Mucosa of rectum (tissue), 2 donors: Measurements from ENCODE around the gene DLG1.

Experiments
- H3K27ac ChIP-seq, 2 donors: one replicate each; pipeline ENCODE4 v1.7.0; 2013; ENCODE audit warnings: inconsistent platforms in 2 of 2, low read depth in 2 of 2, low read length in 2 of 2
- H3K27me3 ChIP-seq, 2 donors: one replicate each; pipeline ENCODE4 v1.7.0; 2013; ENCODE audit warnings: low read length in 2 of 2; ENCODE audit not compliant: control insufficient read depth in 2 of 2, insufficient read depth in 2 of 2
- H3K36me3 ChIP-seq, 2 donors: one replicate each; pipeline ENCODE4 v1.7.0; 2013; ENCODE audit warnings: low read length in 2 of 2; ENCODE audit not compliant: control insufficient read depth in 2 of 2, insufficient read depth in 2 of 2
- H3K4me1 ChIP-seq, 2 donors: one replicate each; pipeline ENCODE4 v1.7.0; 2013; ENCODE audit warnings: low read length in 2 of 2, mild to moderate bottlenecking in 1 of 2; ENCODE audit not compliant: control insufficient read depth in 2 of 2, insufficient read depth in 2 of 2
- H3K4me3 ChIP-seq, 2 donors: one replicate each; pipeline ENCODE4 v1.7.0; 2013; ENCODE audit warnings: low read length in 2 of 2
- H3K9ac ChIP-seq, 2 donors: one replicate each; pipeline ENCODE4 v1.7.0; 2013; ENCODE audit warnings: low read length in 2 of 2, low read depth in 1 of 2, mild to moderate bottlenecking in 1 of 2
- H3K9me3 ChIP-seq, 2 donors: one replicate each; pipeline ENCODE4 v1.7.0; 2013; ENCODE audit warnings: low read length in 2 of 2; ENCODE audit not compliant: control insufficient read depth in 2 of 2
- donor health status: healthy.
- donor health status: Normal muscosa, but diverticular disease.

DLG1 gene

DNA sequence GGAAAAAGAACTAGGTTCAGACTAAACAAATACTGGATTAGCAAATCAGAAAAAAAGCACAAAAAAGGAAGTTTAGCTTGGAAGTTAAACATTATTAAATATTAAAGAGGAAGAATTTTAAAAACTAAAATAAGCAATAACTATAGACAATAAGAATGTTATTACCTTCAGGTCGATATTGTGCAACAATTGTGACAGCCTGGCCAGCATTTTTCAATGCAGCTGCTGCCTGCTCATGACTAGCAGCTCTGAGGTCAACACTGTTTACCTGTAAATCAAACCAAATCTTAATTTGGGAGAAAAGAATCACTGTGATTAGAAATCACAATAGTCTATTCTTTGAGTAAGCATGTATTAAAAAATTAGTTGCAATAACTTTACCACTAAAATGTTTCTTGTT, 193.7 kb downstream of the DLG1 start:
- H3K27me3 ChIP-seq: no peaks in the 10 kb centered on the region
- no peak overlapping the region for H3K27ac ChIP-seq
- no peak overlapping the region for H3K9ac ChIP-seq
- H3K9me3 ChIP-seq: no peaks in the 10 kb centered on the region
- H3K4me3 ChIP-seq: no peak overlapping the region
- peaks cover 4 to 10% of the 10 kb centered on the region in 2 donors for H3K36me3 ChIP-seq
- H3K4me1 ChIP-seq: no peaks in the 10 kb centered on the region

DNA sequence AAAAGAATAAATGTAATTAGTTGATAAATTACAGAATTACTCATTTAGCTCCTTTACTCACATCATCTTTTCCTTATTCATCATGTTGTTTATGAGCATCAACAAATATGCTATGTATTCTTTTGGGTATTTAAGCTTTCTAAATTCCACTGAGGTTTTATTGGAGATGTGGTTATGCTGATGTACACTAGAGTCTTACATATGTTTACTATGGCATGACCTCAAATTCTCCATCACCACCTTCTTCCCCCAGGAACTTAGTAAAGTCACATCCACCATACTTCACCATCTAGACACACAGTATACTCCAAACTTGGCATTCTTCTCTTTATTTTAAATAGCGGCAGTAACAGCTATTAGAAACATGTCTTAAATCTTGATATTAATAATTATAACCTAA, 194.6 kb downstream of the DLG1 start:
- H3K27ac ChIP-seq: no peak overlapping the region
- H3K9me3 ChIP-seq: no peaks in the 10 kb centered on the region
- H3K9ac ChIP-seq: no peak overlapping the region
- no peaks in the 10 kb centered on the region for H3K27me3 ChIP-seq
- no peak overlapping the region for H3K4me3 ChIP-seq
- H3K36me3 ChIP-seq: peaks cover 8 to 16% of the 10 kb centered on the region in 2 donors
- no peaks in the 10 kb centered on the region for H3K4me1 ChIP-seq

DNA sequence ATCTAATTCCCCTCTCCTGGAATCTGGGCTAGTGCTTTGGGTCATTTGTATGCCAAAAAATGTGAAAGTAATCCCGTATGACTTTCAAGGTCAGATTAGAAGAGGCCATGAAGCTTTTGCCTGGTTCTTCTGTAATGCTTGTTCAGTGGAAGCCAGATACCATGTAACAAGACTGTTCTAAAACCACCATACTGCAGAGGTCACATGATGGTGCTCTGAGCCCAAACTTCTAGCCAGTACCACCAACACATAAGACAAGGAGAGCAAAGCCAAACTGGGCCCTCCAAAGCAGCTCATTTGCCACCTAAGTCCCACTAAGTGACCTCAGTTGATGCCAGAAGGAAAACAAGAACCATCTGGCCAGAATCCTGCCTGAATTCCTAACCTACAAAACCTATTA, 204.5 kb downstream of the DLG1 start:
- Histone ChIP-seq H3K4me3 (no peak overlapping the region), H3K4me1 (no peaks in the 10 kb centered on the region), H3K9ac (no peak overlapping the region), H3K27me3 (no peaks in the 10 kb centered on the region), H3K27ac (no peak overlapping the region), H3K9me3 (no peaks in the 10 kb centered on the region), H3K36me3 (peaks cover 9 to 18% of the 10 kb centered on the region in 2 donors)

DNA sequence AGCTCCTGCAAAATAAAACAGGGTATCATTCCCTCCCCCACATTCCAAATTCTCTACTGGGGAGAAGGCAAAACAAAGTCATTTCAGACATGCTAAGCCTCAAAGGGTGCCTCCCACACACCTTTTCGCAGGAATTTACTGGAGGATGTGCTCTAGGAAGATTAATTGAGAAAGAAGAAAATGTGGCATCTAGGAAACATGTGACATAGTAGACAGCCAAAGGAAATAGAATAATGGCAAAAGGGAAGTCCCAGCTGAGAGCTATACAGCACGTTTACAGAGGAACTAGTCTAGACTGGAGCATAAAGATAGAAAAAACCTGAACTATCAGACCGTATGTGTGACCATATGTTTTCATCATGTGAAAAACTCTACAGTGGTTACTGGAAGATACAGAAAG, 210.0 kb downstream of the DLG1 start:
- Histone ChIP-seq H3K4me1 (no peaks in the 10 kb centered on the region), H3K36me3 (peaks cover 5 to 8% of the 10 kb centered on the region in 2 donors), H3K4me3 (no peak overlapping the region), H3K9ac (no peak overlapping the region), H3K9me3 (no peaks in the 10 kb centered on the region), H3K27ac (no peak overlapping the region), H3K27me3 (no peaks in the 10 kb centered on the region)

DNA sequence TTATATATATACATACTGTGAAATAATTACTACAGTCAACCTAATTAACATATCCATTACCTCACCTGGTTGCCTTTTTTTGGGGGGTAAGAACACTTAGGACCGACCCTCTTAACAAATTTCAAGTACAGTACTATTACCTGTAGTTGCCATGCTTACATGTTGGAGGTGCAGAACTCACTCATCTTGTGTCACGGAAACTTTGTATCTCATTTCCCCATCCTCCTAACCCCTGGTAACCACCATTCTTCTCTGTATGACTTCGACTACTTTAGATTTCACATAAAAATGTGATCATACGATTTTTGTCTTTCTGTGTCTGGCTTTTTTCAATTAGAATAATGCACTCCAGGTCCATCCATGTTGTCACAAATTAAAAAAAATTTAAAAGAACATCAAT, 213.3 kb downstream of the DLG1 start:
- Histone ChIP-seq H3K4me1 (no peaks in the 10 kb centered on the region), H3K36me3 (peaks cover 5 to 8% of the 10 kb centered on the region in 2 donors), H3K9ac (no peak overlapping the region), H3K4me3 (no peak overlapping the region), H3K9me3 (no peaks in the 10 kb centered on the region), H3K27me3 (no peaks in the 10 kb centered on the region), H3K27ac (no peak overlapping the region)

DNA sequence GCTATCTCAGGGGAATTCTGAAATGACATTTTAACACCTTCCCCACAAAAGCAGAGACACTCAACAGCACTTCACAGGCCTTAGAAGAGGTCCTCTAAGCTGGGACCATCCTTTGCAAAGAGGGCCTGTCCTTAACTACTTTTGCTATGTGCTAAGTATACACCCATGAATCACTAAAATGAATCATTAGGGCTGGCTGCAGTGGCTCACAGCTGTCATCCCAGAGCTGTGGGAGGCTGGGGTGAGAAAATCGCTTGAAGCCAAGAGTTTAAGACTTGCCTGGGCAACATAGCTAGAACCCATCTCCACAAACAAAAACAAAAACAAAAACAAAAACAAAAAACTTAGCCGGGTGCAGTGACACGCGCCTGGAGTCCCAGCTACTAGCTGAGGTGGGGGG, 214.9 kb downstream of the DLG1 start:
- Histone ChIP-seq H3K27me3 (no peaks in the 10 kb centered on the region), H3K9ac (no peak overlapping the region), H3K27ac (no peak overlapping the region), H3K36me3 (peaks cover 5 to 8% of the 10 kb centered on the region in 2 donors), H3K9me3 (no peaks in the 10 kb centered on the region), H3K4me1 (no peaks in the 10 kb centered on the region), H3K4me3 (no peak overlapping the region)

DNA sequence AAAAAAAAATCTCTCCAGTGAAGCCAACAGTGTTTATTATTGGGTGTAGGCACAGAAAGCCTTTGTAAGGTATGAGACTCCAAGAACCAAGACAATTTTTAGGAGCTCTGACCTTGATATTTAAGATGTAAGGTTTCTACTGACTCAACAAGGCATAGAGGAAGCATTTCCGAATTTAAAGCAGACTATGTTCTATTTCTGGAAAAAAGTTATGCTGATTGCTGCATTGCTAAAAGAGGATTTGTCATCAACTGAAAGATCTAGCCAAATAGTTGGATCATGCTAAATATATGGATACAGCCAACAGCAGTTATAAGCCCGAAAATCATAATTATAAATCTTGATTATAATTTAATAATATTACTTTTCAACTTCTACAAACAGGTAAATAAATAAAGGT, 215.5 kb downstream of the DLG1 start:
- Histone ChIP-seq H3K27ac (no peak overlapping the region), H3K27me3 (no peaks in the 10 kb centered on the region), H3K4me3 (no peak overlapping the region), H3K4me1 (no peaks in the 10 kb centered on the region), H3K36me3 (peaks cover 6% of the 10 kb centered on the region in 2 donors), H3K9me3 (no peaks in the 10 kb centered on the region), H3K9ac (no peak overlapping the region)

DNA sequence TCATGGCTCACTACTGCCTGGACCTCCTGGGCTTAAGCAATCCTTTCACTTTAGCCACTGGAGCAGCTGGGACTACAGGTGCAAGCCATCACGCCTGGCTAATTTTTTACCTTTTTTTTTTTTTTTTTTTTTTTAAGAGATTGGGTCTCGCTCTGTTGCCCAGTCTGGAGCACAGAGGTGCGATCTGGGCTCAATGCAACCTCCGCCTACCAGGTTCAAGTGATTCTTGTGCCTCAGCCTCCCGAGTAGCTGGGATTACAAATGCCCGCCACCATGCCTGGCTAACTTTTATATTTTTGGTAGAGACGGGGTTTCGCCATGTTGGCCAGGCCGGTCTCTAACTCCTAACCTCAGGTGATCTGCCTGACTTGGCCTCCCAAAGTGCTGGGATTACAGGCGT, 218.1 kb downstream of the DLG1 start:
- H3K27me3 ChIP-seq: no peaks in the 10 kb centered on the region
- H3K27ac ChIP-seq: no peak overlapping the region
- H3K36me3 ChIP-seq: peaks cover 13 to 14% of the 10 kb centered on the region in 2 donors
- no peaks in the 10 kb centered on the region for H3K9me3 ChIP-seq
- no peaks in the 10 kb centered on the region for H3K4me1 ChIP-seq
- no peak overlapping the region for H3K4me3 ChIP-seq
- no peak overlapping the region for H3K9ac ChIP-seq

DNA sequence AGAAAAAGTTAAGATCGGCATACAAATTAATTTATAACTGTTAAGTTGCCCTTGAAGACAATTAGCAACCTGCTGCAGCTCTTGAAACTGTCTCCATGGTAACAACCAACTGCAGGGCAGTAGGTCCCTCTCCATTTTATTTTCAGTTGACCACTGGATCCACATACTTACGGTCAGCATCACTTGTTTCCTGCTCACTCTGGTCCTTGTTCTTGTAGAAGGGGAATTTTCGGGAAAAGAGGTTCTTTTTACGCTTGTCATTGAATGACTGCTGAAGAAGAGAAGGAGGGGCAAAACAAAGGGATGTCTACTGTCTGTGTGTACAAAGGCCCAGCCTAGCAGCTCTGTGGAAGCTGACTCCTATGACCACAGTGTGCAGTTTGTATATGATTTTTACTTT, 222.0 kb downstream of the DLG1 start:
- Histone ChIP-seq H3K36me3 (peaks cover 11 to 12% of the 10 kb centered on the region in 2 donors), H3K4me1 (no peaks in the 10 kb centered on the region), H3K9me3 (no peaks in the 10 kb centered on the region), H3K9ac (no peak overlapping the region), H3K27me3 (no peaks in the 10 kb centered on the region), H3K27ac (no peak overlapping the region), H3K4me3 (no peak overlapping the region)

DNA sequence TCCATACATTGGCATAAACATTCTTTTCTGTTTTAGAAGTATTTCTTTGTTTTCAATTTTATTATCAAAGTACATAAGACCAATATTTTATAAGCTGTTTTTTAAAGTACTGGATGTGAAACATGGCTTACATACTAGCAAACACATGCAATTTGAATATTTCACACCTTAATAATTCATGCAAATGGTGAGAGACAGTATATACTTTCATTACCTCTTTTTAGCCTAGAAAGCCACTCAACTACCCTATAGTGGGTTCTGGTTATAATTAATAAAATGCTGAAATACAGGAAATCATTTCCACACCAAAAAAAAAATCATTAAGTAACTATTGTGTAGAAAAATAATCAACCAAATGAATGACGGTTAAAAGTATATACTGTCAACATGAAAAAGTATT, 230.3 kb downstream of the DLG1 start:
- Histone ChIP-seq H3K4me3 (no peak overlapping the region), H3K9ac (no peak overlapping the region), H3K36me3 (peaks cover 17 to 21% of the 10 kb centered on the region in 2 donors), H3K9me3 (no peaks in the 10 kb centered on the region), H3K4me1 (no peaks in the 10 kb centered on the region), H3K27me3 (no peaks in the 10 kb centered on the region), H3K27ac (no peak overlapping the region)

DNA sequence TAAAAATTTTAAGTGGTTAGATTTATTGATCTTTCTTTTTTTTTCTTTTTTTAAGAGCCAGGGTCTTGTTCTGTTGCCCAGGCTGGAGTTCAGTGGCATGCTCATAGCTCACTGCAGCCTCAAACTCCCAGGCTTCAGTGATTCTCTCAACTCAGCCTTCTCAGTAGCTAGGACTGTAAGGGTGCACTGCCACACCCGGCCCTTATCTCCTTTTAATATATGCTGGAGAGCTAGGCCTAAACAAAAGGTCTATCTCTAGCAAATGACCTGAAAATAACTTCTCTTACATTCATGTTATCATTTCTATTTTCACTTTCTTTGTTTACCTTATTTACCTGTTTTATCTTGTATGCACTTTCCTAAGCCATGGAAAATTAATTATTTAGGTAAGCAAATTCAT, 233.6 kb downstream of the DLG1 start:
- Histone ChIP-seq H3K27ac (no peak overlapping the region), H3K27me3 (no peaks in the 10 kb centered on the region), H3K4me1 (no peaks in the 10 kb centered on the region), H3K9ac (no peak overlapping the region), H3K4me3 (no peak overlapping the region), H3K36me3 (peaks cover 19 to 20% of the 10 kb centered on the region in 2 donors), H3K9me3 (no peaks in the 10 kb centered on the region)
